ENCODE measurements around the gene PACS1.

The PACS1 gene

DNA sequence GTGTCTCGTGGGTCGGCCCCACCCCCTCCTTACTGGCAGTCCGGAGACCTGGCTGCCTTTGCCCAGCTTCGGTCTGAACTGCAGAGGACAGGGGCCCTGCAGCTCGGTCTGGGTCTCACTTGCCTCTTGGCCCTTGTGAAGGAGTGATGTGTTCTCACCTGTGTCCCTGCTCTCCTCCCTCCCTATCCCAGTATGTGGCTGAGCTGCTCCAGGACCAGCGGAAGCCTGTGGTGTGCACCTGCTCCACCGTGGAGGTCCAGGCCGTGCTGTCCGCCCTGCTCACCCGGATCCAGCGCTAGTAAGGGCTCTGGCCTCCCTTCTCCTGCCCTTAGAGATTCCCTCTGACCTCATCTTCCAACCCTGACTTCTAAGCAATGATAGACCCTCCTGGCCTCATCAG lies 162.7 kb downstream of the PACS1 start:
- H3K27me3 ChIP-seq (ENCODE audit: insufficient read depth, low read length) = no peaks in the 10 kb centered on the region
- no peak overlapping the region for H3K4me3 ChIP-seq (ENCODE audit: low read length)
- 95% methylated on average over 11 of the region's 11 CpGs for WGBS
- peaks cover 28% of the 10 kb centered on the region for H3K36me3 ChIP-seq (ENCODE audit: insufficient read depth, low read length)
- no peak overlapping the region for H3K27ac ChIP-seq (ENCODE audit: low read depth, low read length)
- no peaks in the 10 kb centered on the region for H3K4me1 ChIP-seq (ENCODE audit: insufficient read depth, low read length)
- H3K9me3 ChIP-seq (ENCODE audit: insufficient read depth, low read depth, low read length) = no peaks in the 10 kb centered on the region
- no peak overlapping the region for H3K9ac ChIP-seq (ENCODE audit: low read depth, low read length)

DNA sequence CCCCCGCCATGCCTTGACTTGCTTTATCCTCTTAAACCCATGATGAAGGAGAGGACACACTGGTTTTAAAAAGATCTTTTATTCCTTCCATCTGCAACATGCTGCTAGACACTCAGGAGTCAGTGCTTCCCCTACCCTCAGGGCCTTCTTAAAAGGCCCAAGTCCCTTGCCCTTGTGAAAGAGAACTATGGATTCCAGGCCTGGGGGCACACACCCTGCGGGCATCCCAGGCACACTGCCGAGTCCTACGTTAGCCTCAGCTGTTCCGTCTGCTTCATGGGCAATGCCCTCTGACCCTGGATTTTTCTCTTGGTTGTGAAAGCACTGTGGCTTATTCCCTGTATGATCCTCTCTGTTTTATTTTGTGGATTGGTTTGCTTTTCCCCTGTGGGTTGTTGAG lies 163.2 kb downstream of the PACS1 start:
- H3K4me1 ChIP-seq (ENCODE audit: insufficient read depth, low read length) = no peaks in the 10 kb centered on the region
- no peak overlapping the region for H3K9ac ChIP-seq (ENCODE audit: low read depth, low read length)

DNA sequence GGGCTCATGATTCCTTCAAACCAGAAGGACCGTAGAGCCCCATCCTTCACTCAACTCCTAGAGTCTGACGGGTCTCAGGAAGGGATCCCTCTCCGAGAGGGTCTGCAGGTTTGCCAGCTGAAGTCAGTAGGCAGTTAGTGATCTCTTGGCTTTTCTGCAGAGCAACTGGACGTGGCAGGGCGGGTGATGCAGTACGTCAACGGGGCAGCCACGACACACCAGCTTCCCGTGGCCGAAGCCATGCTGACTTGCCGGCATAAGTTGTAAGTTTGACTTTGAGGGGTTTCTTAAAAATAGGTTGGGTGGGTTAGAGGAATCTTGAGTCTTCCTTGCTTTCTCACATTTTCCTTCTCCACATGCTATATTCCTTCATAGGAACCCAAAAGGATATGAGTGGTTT lies 165.1 kb downstream of the PACS1 start:
- peaks cover 36% of the 10 kb centered on the region for H3K36me3 ChIP-seq (ENCODE audit: insufficient read depth, low read length)
- H3K27me3 ChIP-seq (ENCODE audit: insufficient read depth, low read length) = no peaks in the 10 kb centered on the region
- H3K4me1 ChIP-seq (ENCODE audit: insufficient read depth, low read length) = no peaks in the 10 kb centered on the region
- no peak overlapping the region for H3K4me3 ChIP-seq (ENCODE audit: low read length)
- H3K27ac ChIP-seq (ENCODE audit: low read depth, low read length) = no peak overlapping the region
- 95% methylated on average over 11 of the region's 11 CpGs for WGBS
- no peaks in the 10 kb centered on the region for H3K9me3 ChIP-seq (ENCODE audit: insufficient read depth, low read depth, low read length)
- H3K9ac ChIP-seq (ENCODE audit: low read depth, low read length) = no peak overlapping the region

More for the DNA sequence above, 163.2 kb downstream of the PACS1 start:
- H3K4me3 ChIP-seq (ENCODE audit: low read length) = no peak overlapping the region
- WGBS = 93% methylated on average over 5 of the region's 5 CpGs
- no peaks in the 10 kb centered on the region for H3K9me3 ChIP-seq (ENCODE audit: insufficient read depth, low read depth, low read length)
- H3K27ac ChIP-seq (ENCODE audit: low read depth, low read length) = no peak overlapping the region
- H3K27me3 ChIP-seq (ENCODE audit: insufficient read depth, low read length) = no peaks in the 10 kb centered on the region
- H3K36me3 ChIP-seq (ENCODE audit: insufficient read depth, low read length) = peaks cover 28% of the 10 kb centered on the region

DNA sequence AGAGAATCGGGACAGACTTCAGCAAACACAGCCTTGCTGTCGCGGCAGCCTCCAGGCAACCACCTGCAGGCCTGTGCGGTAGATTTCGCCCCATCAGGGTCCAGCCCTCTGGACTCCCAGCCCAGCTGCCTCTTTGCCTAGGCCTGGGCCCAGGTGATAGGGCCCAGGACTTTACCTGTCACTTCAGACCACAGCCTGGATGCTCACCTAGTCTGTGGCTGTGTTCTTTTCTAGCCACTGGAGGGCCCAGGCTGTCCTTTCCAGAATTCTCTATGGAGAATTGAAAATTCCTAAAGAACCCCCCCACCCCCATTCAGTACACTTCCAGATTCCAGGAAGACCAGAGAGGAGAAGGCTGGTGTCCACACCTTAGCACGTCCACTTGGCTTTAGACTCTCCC lies 167.8 kb downstream of the PACS1 start:
- Histone ChIP-seq H3K27ac (ENCODE audit: low read depth, low read length) (no peak overlapping the region), H3K4me3 (ENCODE audit: low read length) (no peak overlapping the region), H3K9ac (ENCODE audit: low read depth, low read length) (no peak overlapping the region), H3K4me1 (ENCODE audit: insufficient read depth, low read length) (no peaks in the 10 kb centered on the region), H3K27me3 (ENCODE audit: insufficient read depth, low read length) (no peaks in the 10 kb centered on the region), H3K36me3 (ENCODE audit: insufficient read depth, low read length) (peaks cover 43% of the 10 kb centered on the region), H3K9me3 (ENCODE audit: insufficient read depth, low read depth, low read length) (no peaks in the 10 kb centered on the region)
- WGBS = 95% methylated on average over 6 of the region's 6 CpGs

DNA sequence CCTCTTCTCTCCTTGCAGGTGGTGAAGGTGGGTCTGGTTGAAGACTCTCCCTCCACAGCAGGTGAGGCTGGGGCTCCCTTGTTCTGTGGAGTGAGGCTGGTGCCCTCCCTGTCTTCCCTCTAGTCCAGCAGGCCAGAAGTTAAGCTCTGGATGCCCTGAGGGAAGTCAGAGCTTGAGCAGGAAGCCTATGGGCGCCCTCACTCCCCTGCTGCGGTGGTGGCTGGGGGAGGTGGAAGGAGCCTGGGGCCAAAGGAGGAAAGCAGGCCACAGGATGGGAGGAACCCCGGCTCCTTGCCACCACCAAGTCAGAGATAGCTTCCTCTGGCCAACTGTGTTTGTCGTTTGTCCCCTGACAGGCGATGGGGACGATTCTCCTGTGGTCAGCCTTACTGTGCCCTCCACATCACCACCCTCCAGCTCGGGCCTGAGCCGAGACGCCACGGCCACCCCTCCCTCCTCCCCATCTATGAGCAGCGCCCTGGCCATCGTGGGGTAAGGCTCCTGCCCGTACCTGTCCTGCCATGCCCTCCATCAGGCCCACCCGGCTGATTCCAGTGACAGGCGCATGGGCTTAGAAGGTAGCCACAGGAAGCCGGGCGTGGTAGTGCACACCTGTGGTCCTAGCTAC lies 168.8 kb downstream of the PACS1 start:
- H3K27ac ChIP-seq (ENCODE audit: low read depth, low read length) = no peak overlapping the region
- no peaks in the 10 kb centered on the region for H3K4me1 ChIP-seq (ENCODE audit: insufficient read depth, low read length)
- H3K4me3 ChIP-seq (ENCODE audit: low read length) = no peak overlapping the region
- no peaks in the 10 kb centered on the region for H3K27me3 ChIP-seq (ENCODE audit: insufficient read depth, low read length)
- 92% methylated on average over 17 of the region's 17 CpGs for WGBS
- H3K9me3 ChIP-seq (ENCODE audit: insufficient read depth, low read depth, low read length) = no peaks in the 10 kb centered on the region
- peaks cover 38% of the 10 kb centered on the region for H3K36me3 ChIP-seq (ENCODE audit: insufficient read depth, low read length)
- no peak overlapping the region for H3K9ac ChIP-seq (ENCODE audit: low read depth, low read length)

DNA sequence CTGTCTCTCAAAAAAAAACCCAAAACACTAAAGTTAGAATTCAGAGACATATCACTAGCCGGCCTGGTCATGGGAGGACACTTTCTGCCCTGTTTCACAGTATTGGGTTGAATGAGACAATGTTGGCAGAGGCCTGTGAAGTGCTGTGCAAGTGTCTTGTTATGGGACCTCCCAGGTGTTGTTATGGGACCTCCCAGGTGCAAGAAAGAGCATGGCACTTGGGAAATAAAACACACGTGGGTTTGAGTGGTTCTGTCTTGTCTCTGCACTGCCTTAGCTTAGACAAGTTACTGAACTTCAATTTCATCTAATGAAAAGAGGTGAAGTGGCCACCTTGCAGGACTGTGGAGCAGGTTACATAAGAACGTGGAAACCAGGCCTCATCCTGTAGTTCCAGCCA lies 169.4 kb downstream of the PACS1 start:
- no peaks in the 10 kb centered on the region for H3K9me3 ChIP-seq (ENCODE audit: insufficient read depth, low read depth, low read length)
- no peaks in the 10 kb centered on the region for H3K4me1 ChIP-seq (ENCODE audit: insufficient read depth, low read length)
- no peak overlapping the region for H3K4me3 ChIP-seq (ENCODE audit: low read length)
- H3K27ac ChIP-seq (ENCODE audit: low read depth, low read length) = no peak overlapping the region
- no peak overlapping the region for H3K9ac ChIP-seq (ENCODE audit: low read depth, low read length)
- WGBS = 90% methylated on average over 3 of the region's 3 CpGs
- H3K27me3 ChIP-seq (ENCODE audit: insufficient read depth, low read length) = no peaks in the 10 kb centered on the region
- peaks cover 32% of the 10 kb centered on the region for H3K36me3 ChIP-seq (ENCODE audit: insufficient read depth, low read length)

DNA sequence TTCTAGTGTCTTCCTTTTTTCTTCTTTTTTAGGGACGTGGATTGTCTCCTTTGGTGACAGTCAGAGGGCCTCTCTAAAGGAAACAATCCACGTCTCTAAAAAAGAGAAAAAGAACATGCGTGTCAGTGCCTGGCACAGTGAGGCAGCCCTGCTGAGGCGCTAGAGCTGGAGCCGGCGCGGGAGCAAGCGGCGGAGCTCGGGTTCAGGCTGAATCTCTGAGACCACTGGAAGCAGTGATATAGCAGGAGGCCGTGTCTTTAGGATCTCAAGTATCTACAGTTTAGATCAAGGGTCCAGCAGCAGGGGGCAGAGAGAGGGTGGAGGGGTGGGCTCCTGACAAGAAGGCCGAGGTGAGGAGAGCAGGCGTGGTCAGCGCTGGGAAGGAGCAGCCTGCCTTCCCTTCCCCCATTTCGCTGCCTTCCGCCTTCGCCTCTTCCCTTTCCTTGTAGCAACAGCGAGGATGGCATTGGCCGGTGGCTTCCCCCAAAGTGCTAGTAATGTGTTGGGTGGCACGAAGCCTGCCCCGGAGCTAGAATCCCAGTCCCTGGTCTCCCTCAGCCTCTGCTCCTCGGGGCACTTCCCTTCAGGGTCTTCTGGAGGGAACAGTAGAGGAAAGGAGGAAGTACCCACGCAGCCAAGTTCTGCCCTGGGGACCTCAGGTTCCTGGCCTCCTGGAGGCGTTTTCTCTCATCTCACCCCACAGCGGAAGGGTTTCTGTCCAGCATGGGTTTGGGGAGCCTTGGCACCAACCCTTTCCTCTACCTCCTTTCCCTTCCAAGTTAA lies 170.1 kb downstream of the PACS1 start:
- H3K36me3 ChIP-seq (ENCODE audit: insufficient read depth, low read length) = peaks cover 32% of the 10 kb centered on the region
- H3K9me3 ChIP-seq (ENCODE audit: insufficient read depth, low read depth, low read length) = no peaks in the 10 kb centered on the region
- no peaks in the 10 kb centered on the region for H3K4me1 ChIP-seq (ENCODE audit: insufficient read depth, low read length)
- no peak overlapping the region for H3K27ac ChIP-seq (ENCODE audit: low read depth, low read length)
- H3K27me3 ChIP-seq (ENCODE audit: insufficient read depth, low read length) = no peaks in the 10 kb centered on the region
- no peak overlapping the region for H3K4me3 ChIP-seq (ENCODE audit: low read length)
- WGBS = 84% methylated on average over 25 of the region's 25 CpGs
- H3K9ac ChIP-seq (ENCODE audit: low read depth, low read length) = no peak overlapping the region

DNA sequence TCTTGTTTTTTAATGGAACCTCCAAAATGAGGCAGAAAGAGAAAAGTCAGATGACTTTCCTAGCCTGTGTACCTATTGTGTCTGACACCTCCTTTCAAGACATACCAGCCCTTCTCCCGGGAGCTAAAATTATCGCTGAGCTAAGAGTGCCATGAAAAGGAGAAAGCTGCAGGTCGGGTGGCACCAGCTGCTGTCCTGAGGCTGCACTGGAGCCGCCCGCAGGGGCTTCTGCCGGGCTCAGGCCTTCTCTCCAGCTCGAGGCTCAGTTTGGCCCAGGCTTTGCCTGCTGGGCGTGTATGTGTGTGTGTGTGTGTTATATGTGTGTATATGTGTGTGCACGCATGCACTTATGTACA lies 170.7 kb downstream of the PACS1 start:
- Histone ChIP-seq H3K27ac (ENCODE audit: low read depth, low read length) (no peak overlapping the region), H3K4me1 (ENCODE audit: insufficient read depth, low read length) (no peaks in the 10 kb centered on the region), H3K9ac (ENCODE audit: low read depth, low read length) (no peak overlapping the region), H3K9me3 (ENCODE audit: insufficient read depth, low read depth, low read length) (no peaks in the 10 kb centered on the region), H3K27me3 (ENCODE audit: insufficient read depth, low read length) (no peaks in the 10 kb centered on the region), H3K4me3 (ENCODE audit: low read length) (no peak overlapping the region), H3K36me3 (ENCODE audit: insufficient read depth, low read length) (peaks cover 27% of the 10 kb centered on the region)
- WGBS = 97% methylated on average over 7 of the region's 9 CpGs

DNA sequence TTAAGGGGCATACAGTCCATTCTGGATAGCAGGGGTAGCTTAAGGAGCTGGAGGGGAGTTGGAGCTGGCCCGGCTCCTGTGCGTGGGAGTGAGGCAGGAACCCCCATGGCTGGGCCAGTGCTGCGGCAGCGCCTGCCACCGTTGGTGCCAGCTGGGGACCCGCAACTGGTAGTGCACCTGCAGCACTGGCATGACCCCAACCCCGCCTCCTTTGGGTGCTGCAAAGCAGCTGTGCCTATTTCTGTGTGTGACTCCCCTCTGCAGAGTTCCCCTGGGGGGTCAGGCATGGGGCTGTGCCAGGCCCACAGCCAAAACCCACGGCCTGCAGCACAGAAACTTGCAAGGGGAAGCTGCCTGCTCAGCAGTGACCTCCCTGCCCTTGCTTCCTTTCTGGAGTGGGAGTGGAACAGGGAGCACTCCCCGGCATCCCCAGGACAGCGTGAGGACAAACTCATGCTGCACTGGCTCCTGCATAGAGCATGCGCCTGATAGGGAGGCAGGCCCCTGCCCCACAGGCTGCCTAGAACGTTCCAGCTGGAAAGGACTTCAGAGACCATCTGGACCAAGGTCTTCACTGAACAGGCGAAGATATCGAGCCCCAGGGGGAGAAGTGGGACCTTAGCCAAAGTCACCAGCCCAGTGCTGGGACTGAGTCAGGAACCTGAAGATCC lies 172.2 kb downstream of the PACS1 start:
- no peaks in the 10 kb centered on the region for H3K27me3 ChIP-seq (ENCODE audit: insufficient read depth, low read length)
- WGBS = 94% methylated on average over 14 of the region's 14 CpGs
- no peaks in the 10 kb centered on the region for H3K9me3 ChIP-seq (ENCODE audit: insufficient read depth, low read depth, low read length)
- H3K27ac ChIP-seq (ENCODE audit: low read depth, low read length) = no peak overlapping the region
- no peak overlapping the region for H3K4me3 ChIP-seq (ENCODE audit: low read length)
- no peak overlapping the region for H3K9ac ChIP-seq (ENCODE audit: low read depth, low read length)
- H3K4me1 ChIP-seq (ENCODE audit: insufficient read depth, low read length) = no peaks in the 10 kb centered on the region
- H3K36me3 ChIP-seq (ENCODE audit: insufficient read depth, low read length) = peaks cover 19% of the 10 kb centered on the region; the same call in 1 of the 2 replicates

DNA sequence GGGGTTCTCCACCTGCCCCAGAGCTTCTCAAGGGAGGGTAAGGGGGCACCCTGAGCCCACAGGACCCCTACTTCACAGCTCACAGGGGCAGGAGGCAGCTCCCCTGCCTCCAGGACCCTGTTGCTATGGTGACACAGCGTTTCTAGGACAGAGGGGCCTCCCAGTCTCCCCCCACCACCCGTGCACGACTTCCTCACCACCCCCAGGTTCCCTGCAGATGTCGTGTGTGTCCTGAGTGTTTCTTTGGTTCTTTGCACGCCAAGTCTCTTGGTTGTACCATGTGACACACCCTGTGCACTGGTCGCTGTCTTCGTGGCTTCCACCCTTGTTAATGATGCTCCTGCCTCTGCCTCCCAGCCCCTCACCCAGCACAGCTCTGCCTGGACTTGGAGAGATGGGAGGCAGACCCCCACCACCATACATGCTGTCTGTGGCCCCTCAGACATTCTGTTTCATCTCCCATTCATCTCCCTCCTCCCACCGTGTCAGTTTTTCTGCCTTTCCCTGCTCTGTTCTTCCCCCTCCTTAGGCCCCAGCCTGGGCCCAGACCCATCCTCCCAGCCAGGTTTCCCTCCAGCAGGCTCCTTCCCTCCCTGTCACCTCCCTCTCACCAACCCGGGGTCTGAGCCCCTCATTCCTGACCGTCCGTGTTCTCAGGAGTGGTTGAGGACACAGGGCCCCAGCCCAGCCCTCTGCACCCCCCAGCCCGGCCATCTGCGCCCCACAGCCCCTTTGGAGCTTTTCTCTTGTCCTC lies 173.9 kb downstream of the PACS1 start:
- Histone ChIP-seq H3K9me3 (ENCODE audit: insufficient read depth, low read depth, low read length) (no peaks in the 10 kb centered on the region), H3K27ac (ENCODE audit: low read depth, low read length) (no peak overlapping the region), H3K4me1 (ENCODE audit: insufficient read depth, low read length) (no peaks in the 10 kb centered on the region), H3K4me3 (ENCODE audit: low read length) (no peak overlapping the region), H3K27me3 (ENCODE audit: insufficient read depth, low read length) (no peaks in the 10 kb centered on the region), H3K36me3 (ENCODE audit: insufficient read depth, low read length) (peaks cover 17% of the 10 kb centered on the region; the same call in 1 of the 2 replicates), H3K9ac (ENCODE audit: low read depth, low read length) (no peak overlapping the region)
- WGBS = 91% methylated on average over 13 of the region's 13 CpGs

DNA sequence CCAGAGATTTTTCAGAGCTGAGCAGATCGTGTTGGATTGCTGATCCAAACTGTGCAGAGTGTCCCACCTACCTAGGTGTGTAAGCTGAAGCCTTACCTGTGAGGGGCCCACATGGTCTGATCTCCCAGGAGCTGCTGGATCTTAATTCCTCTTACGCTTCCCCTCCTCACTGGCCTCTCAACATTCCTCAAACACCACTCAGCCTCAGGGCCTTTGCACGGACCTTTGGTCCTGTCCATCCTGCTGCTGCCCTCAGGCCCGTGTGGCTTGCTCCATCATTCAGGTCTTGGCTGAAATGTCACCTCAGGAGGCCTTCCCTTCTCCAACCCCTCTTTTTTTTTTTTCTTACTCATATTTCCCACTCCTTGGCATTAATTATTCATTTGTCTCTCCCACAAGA lies 177.2 kb downstream of the PACS1 start:
- Histone ChIP-seq H3K4me1 (ENCODE audit: insufficient read depth, low read length) (no peaks in the 10 kb centered on the region), H3K27me3 (ENCODE audit: insufficient read depth, low read length) (no peaks in the 10 kb centered on the region), H3K36me3 (ENCODE audit: insufficient read depth, low read length) (0 out of 2 replicates have a peak, but pooled peaks cover 3% of the 10 kb centered on the region), H3K27ac (ENCODE audit: low read depth, low read length) (no peak overlapping the region), H3K4me3 (ENCODE audit: low read length) (no peak overlapping the region), H3K9ac (ENCODE audit: low read depth, low read length) (no peak overlapping the region), H3K9me3 (ENCODE audit: insufficient read depth, low read depth, low read length) (no peaks in the 10 kb centered on the region)
- 89% methylated on average over 4 of the region's 4 CpGs for whole genome bisulfite sequencing
